SK-N-MC (cell line): ENCODE measurements around the gene GPR25.

Source experiments
- DNase-seq: peaks from one replicate; pipeline ENCODE4 v3.0.0-alpha.2; 2011; ENCODE audit warnings: low read depth, low spot score
- H3K27ac ChIP-seq: fragments of 200-600 bp; sonication (generic); 2 replicates; pipeline ENCODE4 v1.5.1; 2016; ENCODE audit warnings: mixed run types
- H3K36me3 ChIP-seq: fragments of 200-600 bp; sonication (generic); 2 replicates; pipeline ENCODE4 v1.6.1; 2017; ENCODE audit warnings: antibody characterized with exemption, low read length, mixed read lengths; ENCODE audit not compliant: insufficient read depth
- H3K4me3 ChIP-seq: fragments of 200-600 bp; sonication (generic); 2 replicates; pipeline ENCODE4 v1.5.1; 2016
- H3K9ac ChIP-seq: fragments of 200-600 bp; sonication (generic); 2 replicates; pipeline ENCODE4 v1.8.0; 2017; ENCODE audit warnings: mixed run types, mixed read lengths; ENCODE audit not compliant: insufficient read length
- H3K9me3 ChIP-seq: fragments of 200-600 bp; sonication (generic); 2 replicates; pipeline ENCODE4 v1.6.1; 2017; ENCODE audit warnings: low read depth, mild to moderate bottlenecking, antibody characterized with exemption, low read length, moderate library complexity, mixed read lengths
- EZH2 ChIP-seq: fragments of 200-600 bp; sonication (generic); IDR thresholded peaks from one replicate; pipeline ENCODE4 v1.6.1; 2017; ENCODE audit warnings: antibody characterized with exemption
- FOXP2 ChIP-seq: optimal IDR thresholded peaks from 2 replicates; pipeline ENCODE3; 2011; ENCODE audit warnings: mild to moderate bottlenecking, moderate library complexity; ENCODE audit not compliant: insufficient read depth; ENCODE audit errors: extremely low read length, control extremely low read depth
- POLR2AphosphoS5 ChIP-seq: IDR thresholded peaks from 2 replicates; pipeline ENCODE4 v1.6.1; 2012; ENCODE audit warnings: mild to moderate bottlenecking, low read depth, low read length, borderline replicate concordance

Gene GPR25, protein sequence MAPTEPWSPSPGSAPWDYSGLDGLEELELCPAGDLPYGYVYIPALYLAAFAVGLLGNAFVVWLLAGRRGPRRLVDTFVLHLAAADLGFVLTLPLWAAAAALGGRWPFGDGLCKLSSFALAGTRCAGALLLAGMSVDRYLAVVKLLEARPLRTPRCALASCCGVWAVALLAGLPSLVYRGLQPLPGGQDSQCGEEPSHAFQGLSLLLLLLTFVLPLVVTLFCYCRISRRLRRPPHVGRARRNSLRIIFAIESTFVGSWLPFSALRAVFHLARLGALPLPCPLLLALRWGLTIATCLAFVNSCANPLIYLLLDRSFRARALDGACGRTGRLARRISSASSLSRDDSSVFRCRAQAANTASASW

GRCh38 chr1:200872446-200873115, at the start of gene GPR25:
GPR25 (plus strand) TSS chr1:200872981; CDS start chr1:200873038, 57 bp downstream.
- DNase-seq, result no peak
- no peak within 1 kb of the TSS for H3K9ac ChIP-seq
- TF ChIP-seq EZH2 (no peak), POLR2AphosphoS5 (no peak), FOXP2 (no peak)
- no peaks in the 10 kb centered on the region for H3K36me3 ChIP-seq
- no peaks in the 10 kb centered on the region for H3K9me3 ChIP-seq
- H3K4me3 ChIP-seq, result no peak within 1 kb of the TSS
- no peak within 1 kb of the TSS for H3K27ac ChIP-seq

- Histone ChIP-seq H3K4me3 (no peak overlapping the region), H3K36me3 (peaks cover 30% of the 10 kb centered on the region), H3K27ac (peak overlapping the region; percentile 35; the same call in 1 of the 2 replicates), H3K9me3 (no peaks in the 10 kb centered on the region), H3K9ac (no peak overlapping the region)
- TF ChIP-seq POLR2AphosphoS5 (no peak), FOXP2 (no peak), EZH2 (no peak)
- no peak for DNase-seq
Observed at GRCh38 chr1:200831091-200831490, 41.7 kb upstream of the GPR25 start.

DNA sequence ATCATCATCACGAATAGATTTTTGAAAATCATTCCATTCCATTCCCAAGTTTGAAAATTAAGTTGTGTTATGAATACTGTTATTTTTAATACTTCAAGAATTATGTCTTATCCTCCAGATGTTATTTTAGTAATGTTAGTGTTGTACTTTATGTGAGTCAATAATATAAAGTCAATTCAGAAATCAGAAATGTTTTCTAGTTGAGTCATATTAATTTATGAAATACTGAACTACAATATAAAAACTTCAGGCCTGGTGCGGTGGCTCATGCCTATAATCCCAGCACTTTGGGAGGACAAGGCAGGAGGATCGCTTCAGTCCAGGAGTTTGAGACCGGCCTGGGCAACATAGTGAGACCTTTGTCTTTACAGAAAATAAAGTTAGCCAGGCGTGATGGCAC, 38.4 kb upstream of the GPR25 start:
- no peak overlapping the region for H3K9ac ChIP-seq
- H3K9me3 ChIP-seq, result no peaks in the 10 kb centered on the region
- H3K4me3 ChIP-seq, result no peak overlapping the region
- H3K36me3 ChIP-seq, result peaks cover 37% of the 10 kb centered on the region
- H3K27ac ChIP-seq, result no peak overlapping the region
- no peak for DNase-seq
- TF ChIP-seq POLR2AphosphoS5 (no peak), EZH2 (no peak), FOXP2 (no peak)

GRCh38 chr1:200836213-200836612, 36.6 kb upstream of the GPR25 start:
- Histone ChIP-seq H3K9me3 (no peaks in the 10 kb centered on the region), H3K27ac (no peak overlapping the region), H3K9ac (no peak overlapping the region), H3K4me3 (no peak overlapping the region), H3K36me3 (peaks cover 37% of the 10 kb centered on the region)
- no peak for TF ChIP-seq POLR2AphosphoS5
- no peak for TF ChIP-seq FOXP2
- no peak for TF ChIP-seq EZH2
- no peak for DNase-seq

DNA sequence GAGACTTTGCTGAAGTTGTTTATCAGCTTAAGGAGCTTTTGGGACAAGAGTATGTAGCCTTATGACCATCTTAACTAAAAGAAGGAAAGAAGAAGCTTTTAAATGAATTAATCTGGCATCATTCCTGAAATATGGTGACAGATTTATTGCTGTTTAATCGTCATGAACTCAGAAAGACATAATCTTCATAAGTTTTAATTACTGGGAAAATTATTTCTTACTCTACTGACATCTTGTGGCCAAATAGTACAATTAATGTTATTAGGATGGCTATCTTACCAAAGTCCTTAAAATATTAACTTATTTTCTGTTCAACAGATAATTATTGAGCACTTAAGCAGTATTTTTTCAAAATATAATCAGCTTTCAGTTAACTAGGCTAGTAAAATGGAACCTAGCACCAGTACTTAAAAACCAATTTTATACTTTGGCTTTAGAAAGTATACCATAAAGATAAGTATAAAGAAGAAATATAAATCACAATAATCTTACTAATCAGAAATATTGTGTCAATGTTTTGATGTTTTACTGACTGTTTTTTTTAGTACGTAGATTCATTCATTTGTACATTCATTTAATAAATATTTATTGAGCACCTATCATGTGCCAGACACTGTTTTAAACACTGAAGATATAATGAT, 34.7 kb upstream of the GPR25 start:
- Histone ChIP-seq H3K36me3 (peaks cover 41% of the 10 kb centered on the region), H3K9me3 (no peaks in the 10 kb centered on the region), H3K27ac (no peak overlapping the region), H3K9ac (no peak overlapping the region), H3K4me3 (no peak overlapping the region)
- TF ChIP-seq EZH2 (no peak), FOXP2 (no peak), POLR2AphosphoS5 (no peak)
- DNase-seq, result peak; percentile 2

GRCh38 chr1:200838676-200839445, 33.9 kb upstream of the GPR25 start:
- H3K27ac ChIP-seq, result no peak overlapping the region
- no peak for DNase-seq
- TF ChIP-seq FOXP2 (no peak), POLR2AphosphoS5 (no peak), EZH2 (no peak)
- H3K4me3 ChIP-seq, result no peak overlapping the region
- no peak overlapping the region for H3K9ac ChIP-seq
- H3K36me3 ChIP-seq, result peaks cover 39% of the 10 kb centered on the region
- H3K9me3 ChIP-seq, result no peaks in the 10 kb centered on the region

DNA sequence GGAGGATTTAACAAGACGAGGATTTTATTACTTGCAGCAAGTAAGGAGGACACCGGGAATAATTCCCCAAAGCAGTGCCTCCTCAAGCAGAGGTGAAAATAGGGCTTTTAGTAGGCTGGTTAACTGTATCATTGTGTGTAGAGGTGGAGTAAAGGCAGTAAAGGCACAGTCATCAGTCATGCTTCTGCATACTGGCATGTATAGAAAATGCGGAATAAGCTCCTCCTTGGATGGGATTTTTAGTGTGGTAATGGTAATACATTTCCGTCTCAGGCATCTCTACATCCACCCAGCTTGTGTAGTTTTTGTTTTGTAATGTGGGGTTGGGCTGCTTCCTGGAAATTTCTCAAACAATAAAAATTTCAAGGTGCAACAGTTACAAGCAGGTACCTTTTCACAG, 27.4 kb upstream of the GPR25 start:
- no peak for DNase-seq
- Histone ChIP-seq H3K27ac (no peak overlapping the region), H3K9ac (no peak overlapping the region), H3K9me3 (no peaks in the 10 kb centered on the region), H3K36me3 (peaks cover 49% of the 10 kb centered on the region), H3K4me3 (no peak overlapping the region)
- TF ChIP-seq FOXP2 (no peak), EZH2 (no peak), POLR2AphosphoS5 (no peak)
